Glutamatergic neuron (in vitro differentiated cells): ENCODE data around the gene SELP. TPM values are rescaled to one million over a fixed set of nuclear protein-coding genes. Genes with fewer than 3 reads are reported as not detected.

Experiments used
- DNase-seq: peaks from one replicate; pipeline ENCODE4 v3.0.0; 2022
- H3K27ac Mint-ChIP-seq: one replicate; pipeline ENCODE4 v1.8.0; 2020; ENCODE audit warnings: mild to moderate bottlenecking, mixed read lengths, inconsistent platforms; ENCODE audit not compliant: unreplicated experiment
- H3K27me3 Mint-ChIP-seq: one replicate; pipeline ENCODE4 v1.8.0; 2020; ENCODE audit warnings: mild to moderate bottlenecking, moderate library complexity, mixed read lengths, inconsistent platforms; ENCODE audit not compliant: unreplicated experiment
- H3K36me3 Mint-ChIP-seq: one replicate; pipeline ENCODE4 v1.8.0; 2020; ENCODE audit warnings: mild to moderate bottlenecking, mixed read lengths, inconsistent platforms; ENCODE audit not compliant: unreplicated experiment
- H3K4me1 Mint-ChIP-seq: one replicate; pipeline ENCODE4 v1.8.0; 2020; ENCODE audit warnings: mild to moderate bottlenecking, low read depth, mixed read lengths, inconsistent platforms; ENCODE audit not compliant: unreplicated experiment
- H3K4me3 Mint-ChIP-seq: one replicate; pipeline ENCODE4 v1.8.0; 2020; ENCODE audit warnings: mild to moderate bottlenecking, mixed read lengths, inconsistent platforms; ENCODE audit not compliant: unreplicated experiment
- H3K9me3 Mint-ChIP-seq: one replicate; pipeline ENCODE4 v1.8.0; 2020; ENCODE audit warnings: mild to moderate bottlenecking, moderate library complexity, mixed read lengths, inconsistent platforms; ENCODE audit not compliant: unreplicated experiment
- CTCF ChIP-seq: fragments of 200-600 bp; sonication (generic); IDR thresholded peaks from one replicate; pipeline ENCODE4 v1.5.0; 2021; ENCODE audit not compliant: partially characterized antibody, unreplicated experiment
- total RNA-seq: library from RNA; stranded (reverse); fragmentation: NEBNext Ultra II Directional; extraction: Animal tissue kit (Norgen Biotek cat#: 25700); gene quantifications from one replicate; pipeline ENCODE4 v1.2.1, GENCODE V29; 2021; ENCODE audit not compliant: unreplicated experiment

The SELP gene
- total RNA-seq, 1 donor from 2014 or later, result not detected

DNA sequence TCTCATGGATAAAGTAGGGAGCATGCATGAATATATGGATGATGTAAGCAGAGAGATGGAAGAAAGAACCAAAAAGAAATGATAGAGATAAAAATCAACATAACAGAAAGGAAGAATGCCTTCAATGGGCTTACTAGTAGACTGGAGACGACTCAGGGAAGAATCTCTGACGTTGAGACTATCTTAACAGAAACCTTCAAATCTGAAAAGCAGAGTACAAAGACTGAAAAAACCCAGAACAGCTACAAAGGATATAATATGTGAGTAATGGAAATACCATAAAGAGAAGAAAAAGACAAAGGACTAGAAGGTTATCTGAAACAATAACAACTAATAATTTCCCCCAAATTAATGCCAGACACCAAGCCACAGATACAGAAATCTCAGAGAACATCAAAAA is 18.3 kb upstream of the SELP start:
- no peak for DNase-seq
- Mint-ChIP-seq H3K4me1 (no peaks in the 10 kb centered on the region), H3K27me3 (no peaks in the 10 kb centered on the region), H3K36me3 (no peaks in the 10 kb centered on the region), H3K9me3 (no peaks in the 10 kb centered on the region), H3K27ac (no peak overlapping the region), H3K4me3 (no peak overlapping the region)
- no peak for TF ChIP-seq CTCF

DNA sequence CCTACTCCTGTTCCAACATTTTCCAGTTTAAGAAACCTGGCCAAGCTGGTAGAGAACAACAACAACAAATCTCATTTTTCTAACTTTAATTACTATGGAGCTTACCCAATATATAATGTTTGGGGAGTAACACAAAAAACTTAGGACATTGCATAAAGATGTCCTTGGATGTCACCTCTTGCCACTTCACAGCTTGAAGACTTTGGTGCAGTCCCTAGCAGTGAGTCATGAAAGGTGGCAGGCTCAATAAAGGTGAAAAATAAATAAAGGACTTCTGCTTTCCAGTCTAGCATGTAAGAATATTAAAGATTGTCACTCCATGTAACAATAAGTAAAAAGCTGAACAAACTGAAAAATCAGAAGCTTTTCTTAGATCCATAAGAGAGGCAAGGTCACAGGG is 17.6 kb upstream of the SELP start:
- no peak overlapping the region for H3K4me3 Mint-ChIP-seq
- H3K9me3 Mint-ChIP-seq, result no peaks in the 10 kb centered on the region
- H3K36me3 Mint-ChIP-seq, result no peaks in the 10 kb centered on the region
- H3K27ac Mint-ChIP-seq, result no peak overlapping the region
- no peak for TF ChIP-seq CTCF
- DNase-seq, result no peak
- no peaks in the 10 kb centered on the region for H3K4me1 Mint-ChIP-seq
- no peaks in the 10 kb centered on the region for H3K27me3 Mint-ChIP-seq

GRCh38 chr1:169644297-169644696 is 14.4 kb upstream of the SELP start:
- no peak overlapping the region for H3K4me3 Mint-ChIP-seq
- no peaks in the 10 kb centered on the region for H3K27me3 Mint-ChIP-seq
- DNase-seq, result no peak
- H3K36me3 Mint-ChIP-seq, result no peaks in the 10 kb centered on the region
- H3K4me1 Mint-ChIP-seq, result no peaks in the 10 kb centered on the region
- H3K27ac Mint-ChIP-seq, result no peak overlapping the region
- no peak for TF ChIP-seq CTCF
- no peaks in the 10 kb centered on the region for H3K9me3 Mint-ChIP-seq

GRCh38 chr1:169634877-169635276 is 5.0 kb upstream of the SELP start:
- H3K27me3 Mint-ChIP-seq, result no peaks in the 10 kb centered on the region
- H3K27ac Mint-ChIP-seq, result no peak overlapping the region
- DNase-seq, result no peak
- H3K4me3 Mint-ChIP-seq, result no peak overlapping the region
- peaks cover 3% of the 10 kb centered on the region for H3K9me3 Mint-ChIP-seq
- H3K4me1 Mint-ChIP-seq, result no peaks in the 10 kb centered on the region
- peaks cover 5% of the 10 kb centered on the region for H3K36me3 Mint-ChIP-seq
- no peak for TF ChIP-seq CTCF

- H3K27ac Mint-ChIP-seq, result no peak overlapping the region
- no peak for DNase-seq
- H3K9me3 Mint-ChIP-seq, result peaks cover 3% of the 10 kb centered on the region
- H3K27me3 Mint-ChIP-seq, result no peaks in the 10 kb centered on the region
- no peaks in the 10 kb centered on the region for H3K4me1 Mint-ChIP-seq
- TF ChIP-seq CTCF, result no peak
- H3K36me3 Mint-ChIP-seq, result peaks cover 5% of the 10 kb centered on the region
- no peak overlapping the region for H3K4me3 Mint-ChIP-seq
Observed at GRCh38 chr1:169634145-169634544, 4.2 kb upstream of the SELP start.
